Measurements from ENCODE around the gene TPRG1L.

Gene TPRG1L

DNA sequence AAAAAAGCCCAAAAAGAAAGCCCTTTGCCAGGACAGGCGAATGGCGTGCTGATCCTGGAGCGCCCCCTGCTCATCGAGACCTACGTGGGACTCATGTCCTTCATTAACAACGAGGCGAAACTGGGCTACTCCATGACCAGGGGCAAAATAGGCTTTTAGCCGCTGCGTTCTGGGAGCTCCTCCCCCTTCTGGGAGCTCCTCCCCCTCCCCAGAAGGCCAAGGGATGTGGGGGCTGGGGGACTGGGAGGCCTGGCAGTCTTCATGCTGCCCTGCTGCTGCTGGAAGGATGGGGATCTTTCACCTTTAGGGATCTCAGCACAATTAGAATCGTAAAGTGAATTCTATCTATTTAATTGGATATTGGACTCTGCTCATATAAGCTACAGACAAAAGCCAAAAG lies 3.6 kb downstream of the TPRG1L start:
- no peak for DNase-seq (ENCODE audit: low read depth in 2 of 2)

DNA sequence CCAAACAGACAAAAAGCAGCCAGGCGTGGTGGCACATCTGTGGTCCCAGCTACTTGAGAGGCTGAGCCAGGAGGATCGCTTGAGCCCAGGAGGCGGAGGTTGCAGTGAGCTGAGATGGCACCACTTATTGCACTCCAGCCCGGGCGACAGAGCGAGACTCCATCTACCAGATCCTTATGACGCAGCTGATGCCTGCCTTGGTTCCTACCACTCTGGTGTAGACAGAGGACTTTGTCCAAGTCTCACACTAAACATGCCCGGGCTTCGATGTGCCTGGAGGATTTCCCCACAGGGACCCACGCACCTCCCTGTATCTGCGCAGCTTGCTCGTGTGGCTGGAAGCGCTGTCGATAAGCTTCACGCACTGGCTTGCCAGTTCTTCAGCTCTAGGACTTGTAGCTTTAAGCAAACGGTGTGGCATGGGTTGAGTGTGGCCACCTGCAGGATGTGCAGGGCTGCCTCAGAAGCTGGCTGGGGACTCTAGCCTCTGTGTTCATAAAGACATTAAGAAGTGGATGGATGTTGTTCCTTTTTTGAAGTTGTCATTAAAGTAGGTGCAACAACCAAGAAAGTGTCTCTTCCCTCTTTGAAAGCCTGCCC lies 4.8 kb downstream of the TPRG1L start:
- no peak for DNase-seq (ENCODE audit: low read depth in 2 of 2)

DNA sequence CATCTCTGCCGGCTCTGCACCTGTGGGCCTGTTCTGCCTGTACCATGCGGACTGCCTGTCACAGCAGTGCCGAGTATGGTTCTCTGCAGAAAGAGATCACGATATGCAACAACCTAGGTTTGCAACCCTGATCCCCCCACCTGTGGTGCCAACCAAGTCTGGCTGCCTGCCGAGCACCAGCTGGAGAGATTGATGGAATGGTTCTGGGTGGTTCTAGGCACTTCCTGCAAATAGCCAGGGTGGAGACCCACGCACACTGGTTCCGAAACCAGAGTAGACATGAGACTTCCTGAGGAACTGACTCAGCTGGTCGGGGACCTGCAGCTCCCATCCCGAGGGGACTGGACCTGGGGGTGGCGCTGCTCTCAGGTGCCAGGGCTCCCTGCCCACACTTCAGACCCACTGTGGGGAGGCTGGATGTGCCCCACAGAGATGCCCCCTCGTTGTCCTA lies 5.4 kb downstream of the TPRG1L start:
- no peak for DNase-seq (ENCODE audit: low read depth in 2 of 2)

DNA sequence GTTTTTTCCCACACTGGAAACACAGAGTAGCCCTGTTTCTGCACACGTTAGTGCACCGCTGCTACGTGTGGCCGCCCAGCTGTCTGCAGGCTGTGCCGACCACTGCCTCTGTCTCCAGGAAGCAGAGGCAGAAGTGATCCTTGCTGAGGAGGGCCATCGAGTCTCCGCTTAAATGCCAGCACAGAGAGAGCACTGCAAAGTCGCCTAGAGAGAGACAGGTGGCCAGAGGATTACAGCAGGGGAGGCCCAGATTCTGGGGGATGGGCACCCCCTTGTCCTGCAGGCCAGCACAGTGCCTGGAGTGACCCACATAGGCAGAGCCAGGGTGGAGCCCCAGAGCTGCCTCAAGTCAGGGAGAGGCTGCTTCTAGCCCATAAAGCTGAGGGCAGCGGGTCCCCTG lies 6.1 kb downstream of the TPRG1L start:
- no peak for DNase-seq (ENCODE audit: low read depth in 2 of 2)

DNA sequence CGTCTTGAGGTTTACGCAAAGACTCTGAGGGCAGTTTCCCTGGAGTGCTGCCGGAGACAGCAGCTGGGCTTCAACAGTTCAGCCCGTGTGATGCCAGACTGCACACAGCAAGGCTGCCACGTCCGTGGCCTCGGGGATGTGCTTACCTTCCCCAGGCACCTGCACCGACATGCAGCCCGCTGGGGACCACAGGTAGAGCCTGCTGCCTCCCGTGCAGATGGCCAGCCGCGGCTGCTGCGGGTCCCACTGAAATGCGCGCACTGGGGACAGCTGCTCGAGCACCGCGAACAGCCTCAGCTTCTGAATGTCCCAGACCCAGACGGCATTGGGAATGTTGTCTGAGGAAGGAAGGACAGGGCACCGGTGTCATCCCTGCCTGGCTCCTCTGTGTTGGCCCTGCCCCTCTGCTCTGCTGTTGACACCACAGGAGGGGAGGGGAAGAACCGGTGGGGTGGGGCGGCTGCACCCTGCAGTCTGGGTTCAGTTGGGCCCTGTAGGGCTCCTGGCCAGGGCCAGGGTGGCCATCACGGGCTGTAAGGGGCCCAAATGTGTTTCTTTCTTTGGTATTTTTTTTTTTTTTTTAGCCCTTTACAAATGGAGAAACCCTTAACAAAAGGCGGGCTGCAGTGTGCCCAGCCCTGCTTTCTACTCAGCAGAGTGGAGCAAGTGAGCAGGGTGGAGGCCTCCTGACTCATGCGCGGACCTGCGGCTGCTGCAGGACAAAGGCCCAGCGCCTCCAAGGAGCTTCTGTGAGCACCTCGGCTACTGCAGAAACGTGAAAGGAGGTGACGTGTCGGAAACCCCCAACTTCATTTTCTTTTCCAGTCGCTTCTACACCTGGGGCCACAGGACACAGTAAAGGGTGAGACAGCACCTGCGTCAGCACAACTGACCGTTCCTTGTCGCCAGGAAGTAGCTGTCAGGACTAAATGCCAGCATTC lies 6.8 kb downstream of the TPRG1L start:
- no peak for DNase-seq (ENCODE audit: low read depth in 2 of 2)

DNA sequence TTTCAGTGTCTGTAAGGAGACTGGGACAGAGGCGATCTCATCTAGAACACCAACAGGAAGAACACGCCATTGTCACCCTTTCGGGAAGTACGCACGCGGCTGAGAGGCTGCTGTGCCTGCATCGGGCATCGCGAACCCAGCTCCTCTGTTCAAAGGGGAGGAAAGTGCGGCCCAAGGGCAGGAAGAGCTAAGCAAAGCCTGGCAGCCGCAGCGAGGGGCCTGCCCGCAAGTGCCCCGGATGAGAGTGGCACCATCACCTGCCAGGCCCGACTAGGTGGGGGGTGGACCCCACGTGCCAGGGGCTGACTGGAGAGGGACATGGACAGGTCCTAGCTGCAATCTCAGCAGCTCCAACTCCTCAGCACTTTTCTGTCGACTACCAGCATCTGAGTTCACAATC lies 7.5 kb downstream of the TPRG1L start:
- no peak for DNase-seq (ENCODE audit: low read depth in 2 of 2)

DNA sequence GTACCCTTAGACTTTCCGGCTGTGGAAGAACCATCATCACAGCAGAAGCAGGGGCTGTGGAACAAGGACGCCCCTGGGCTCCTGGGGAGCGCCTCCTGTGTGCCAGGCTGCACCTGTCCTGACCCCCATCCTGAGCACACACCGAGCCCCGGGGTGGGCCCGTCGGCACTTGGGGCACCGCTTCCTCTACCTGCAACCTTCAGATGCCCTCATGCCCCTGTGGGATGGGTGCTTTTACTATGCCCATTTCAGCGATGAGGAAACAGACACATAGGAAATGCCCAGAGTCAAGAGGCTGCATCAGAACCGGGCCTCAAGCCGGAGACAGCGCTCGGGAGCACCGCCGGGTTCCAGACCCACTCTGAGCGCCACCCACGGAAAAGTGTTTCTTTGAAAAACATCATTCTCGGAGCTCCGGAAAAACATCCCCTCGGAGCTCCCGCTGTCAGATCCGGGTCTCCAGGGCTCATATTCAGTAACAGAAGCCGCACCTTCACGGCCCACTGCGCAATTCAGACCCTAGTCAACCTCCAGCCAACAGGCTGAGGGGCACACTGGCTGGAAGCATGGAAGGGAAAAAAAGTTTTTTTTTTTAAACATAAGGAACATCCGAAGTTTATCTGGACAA lies 8.0 kb downstream of the TPRG1L start:
- no peak for DNase-seq (ENCODE audit: low read depth in 2 of 2)

DNA sequence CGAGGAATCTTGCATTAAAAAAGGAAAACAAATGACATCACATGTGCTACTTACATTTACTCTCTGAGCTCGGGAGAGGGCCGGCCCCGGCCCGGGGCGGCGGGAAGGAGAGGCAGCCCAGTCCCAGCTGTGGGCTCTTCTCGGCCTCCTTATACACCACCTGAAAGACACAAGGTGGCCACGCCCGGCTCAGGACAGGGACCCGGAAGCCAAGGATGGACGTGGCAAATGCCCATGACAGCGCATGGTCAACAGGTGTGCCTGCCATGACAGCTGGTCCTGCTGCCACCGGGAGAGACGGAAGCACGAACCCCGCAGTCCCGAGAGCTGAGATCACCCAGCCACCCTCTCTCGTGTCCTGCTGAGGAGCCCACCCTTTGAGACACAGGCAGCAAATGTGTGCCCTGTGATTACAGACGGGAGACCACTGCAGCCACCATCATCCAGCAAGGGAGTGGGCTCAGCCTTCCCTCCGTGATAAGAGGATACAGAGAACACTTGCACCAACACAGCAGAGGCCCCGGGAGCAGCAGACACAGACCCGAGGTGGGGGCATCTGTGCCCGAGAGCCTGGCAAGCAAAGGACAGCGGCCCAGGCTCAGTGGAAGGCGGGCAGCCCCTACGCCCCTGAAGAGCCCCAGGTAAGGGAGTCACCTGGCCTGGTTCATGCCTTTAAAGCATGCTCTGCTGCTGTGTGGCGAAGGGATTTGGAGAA lies 8.7 kb downstream of the TPRG1L start:
- no peak for DNase-seq (ENCODE audit: low read depth in 2 of 2)

DNA sequence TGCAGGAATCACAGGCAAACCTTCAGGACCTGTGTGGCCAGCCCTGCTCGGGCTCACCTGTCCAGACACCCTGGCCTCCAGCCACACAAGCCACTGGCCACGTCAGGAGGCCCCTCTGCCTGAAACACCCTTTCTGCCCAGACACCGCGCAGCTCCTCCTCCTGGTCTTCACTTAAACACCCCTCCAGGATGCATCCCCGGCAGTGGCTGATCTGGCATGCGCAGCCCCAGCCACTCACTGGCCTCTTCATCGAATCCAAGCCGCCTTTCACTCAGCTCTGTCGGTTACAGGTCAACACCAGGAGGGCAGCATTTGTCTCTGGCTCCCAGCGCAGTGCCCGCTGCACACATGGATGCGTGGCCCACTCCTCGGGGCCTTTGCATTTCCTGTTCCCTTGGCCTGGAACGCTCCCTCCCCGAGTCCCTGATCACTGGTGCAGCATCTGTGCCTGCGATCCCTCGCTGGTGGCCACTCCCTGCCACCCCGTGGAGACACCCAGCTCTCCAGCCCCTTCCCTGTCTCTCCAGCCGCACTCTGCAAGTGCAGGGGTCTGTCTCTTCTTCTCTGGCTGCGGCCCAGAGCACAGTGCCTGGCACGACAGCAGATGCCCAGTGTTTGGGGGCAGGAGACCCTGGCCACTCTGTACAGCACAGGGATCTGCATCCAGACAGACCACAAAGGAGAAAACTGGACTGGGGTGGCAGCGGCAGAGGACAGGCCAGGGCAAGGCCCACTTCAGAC lies 9.4 kb downstream of the TPRG1L start:
- DNase-seq (ENCODE audit: low read depth in 2 of 2) = no peak

DNA sequence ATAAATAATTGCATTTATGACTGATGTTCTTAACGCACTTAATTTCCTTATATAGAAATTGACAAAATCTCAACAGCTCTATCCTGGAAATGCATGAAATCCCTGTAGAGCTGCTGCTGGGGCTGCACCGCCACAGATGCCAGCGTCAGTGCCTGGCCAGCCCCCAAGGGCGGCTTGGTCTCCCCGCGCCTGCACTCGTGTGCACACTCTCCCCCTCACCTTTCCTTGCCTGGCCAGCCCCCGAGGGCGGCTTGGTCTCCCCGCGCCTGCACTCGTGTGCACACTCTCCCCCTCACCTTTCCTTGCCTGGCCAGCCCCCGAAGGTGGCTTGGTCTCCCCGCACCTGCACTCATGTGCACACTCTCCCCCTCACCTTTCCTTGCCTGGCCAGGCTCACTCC lies 11.3 kb downstream of the TPRG1L start:
- DNase-seq (ENCODE audit: low read depth in 2 of 2) = no peak

DNA sequence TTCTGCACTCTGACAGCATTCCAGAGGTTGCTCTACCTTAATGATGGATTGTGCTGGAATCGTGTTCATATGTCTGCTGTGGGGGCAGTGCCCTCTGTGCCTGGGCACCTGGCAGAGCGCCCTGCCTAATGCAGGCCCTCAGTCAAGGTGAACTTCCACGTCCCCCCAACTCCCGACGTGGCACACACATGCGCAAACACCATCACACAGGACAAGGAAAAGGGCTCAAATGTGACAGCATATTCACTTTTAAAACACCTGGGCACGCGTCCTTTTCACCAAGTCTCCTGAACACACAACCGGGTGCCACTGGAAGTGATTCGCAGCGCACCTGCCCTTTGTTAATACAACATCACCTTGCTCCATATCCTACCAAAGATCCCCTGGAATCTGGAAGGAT lies 11.7 kb downstream of the TPRG1L start:
- DNase-seq (ENCODE audit: low read depth in 2 of 2) = no peak

DNA sequence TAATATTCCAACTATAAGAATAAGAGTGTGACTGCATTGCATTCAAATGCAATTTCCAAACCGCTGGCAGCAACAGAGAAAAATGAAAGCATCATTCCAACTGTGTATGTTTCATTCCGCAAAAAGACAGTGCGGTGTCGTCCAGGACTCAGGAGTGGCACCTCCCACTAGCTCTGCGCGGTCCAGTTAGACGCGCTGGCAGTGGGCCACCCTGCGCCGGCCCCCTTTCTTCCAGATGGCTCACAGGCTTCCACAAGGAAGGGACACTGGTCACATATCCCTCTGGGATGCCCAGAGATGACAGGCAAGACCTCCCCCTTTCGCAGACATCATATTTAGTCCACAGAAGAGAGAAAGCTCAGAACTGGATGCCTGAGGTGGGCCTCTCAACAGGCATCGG lies 13.2 kb downstream of the TPRG1L start:
- no peak for DNase-seq (ENCODE audit: low read depth in 2 of 2)

DNA sequence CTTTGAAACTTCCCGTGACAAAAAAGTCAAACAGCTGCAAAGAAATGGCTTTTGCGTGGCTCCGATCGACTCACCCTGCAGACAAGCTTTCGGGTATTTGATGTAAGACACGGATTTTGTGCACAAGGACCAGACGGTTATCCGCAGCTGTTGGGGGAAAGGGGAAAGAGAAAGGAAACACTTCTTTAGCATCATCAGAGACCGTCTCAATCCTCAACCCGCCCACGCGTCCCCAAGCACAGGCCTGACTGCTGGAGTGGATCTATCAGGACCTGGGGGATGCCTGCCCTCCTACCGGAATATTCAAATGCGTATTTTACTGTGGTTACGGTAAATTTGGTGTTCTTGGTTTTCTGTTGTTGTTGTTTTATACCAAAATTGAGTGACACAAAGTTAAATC lies 13.9 kb downstream of the TPRG1L start:
- DNase-seq (ENCODE audit: low read depth in 2 of 2) = no peak

DNA sequence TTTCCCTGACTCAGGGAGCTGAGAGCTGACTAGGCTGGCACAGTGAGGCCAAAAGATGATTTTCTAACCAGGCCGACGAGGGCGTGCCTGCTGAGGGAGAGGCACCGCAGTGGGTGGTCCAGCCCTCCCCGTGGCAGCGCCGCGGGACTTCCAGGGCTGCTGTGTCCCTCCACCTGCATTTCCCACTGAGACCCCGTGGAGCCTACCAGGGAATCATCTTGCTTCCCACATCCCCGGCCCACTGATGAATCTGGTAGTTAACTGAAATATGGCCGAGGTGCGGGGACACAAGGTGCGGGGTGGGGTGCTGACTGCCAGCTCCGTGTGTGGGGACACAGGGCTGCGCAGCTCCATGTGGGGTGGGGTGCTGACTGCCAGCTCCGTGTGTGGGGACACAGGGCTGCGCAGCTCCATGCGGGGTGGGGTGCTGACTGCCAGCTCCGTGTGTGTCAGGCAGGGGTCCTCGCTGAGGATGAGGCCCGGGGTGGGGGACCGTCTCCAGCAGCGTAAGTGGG lies 14.6 kb downstream of the TPRG1L start:
- no peak for DNase-seq (ENCODE audit: low read depth in 2 of 2)

DNA sequence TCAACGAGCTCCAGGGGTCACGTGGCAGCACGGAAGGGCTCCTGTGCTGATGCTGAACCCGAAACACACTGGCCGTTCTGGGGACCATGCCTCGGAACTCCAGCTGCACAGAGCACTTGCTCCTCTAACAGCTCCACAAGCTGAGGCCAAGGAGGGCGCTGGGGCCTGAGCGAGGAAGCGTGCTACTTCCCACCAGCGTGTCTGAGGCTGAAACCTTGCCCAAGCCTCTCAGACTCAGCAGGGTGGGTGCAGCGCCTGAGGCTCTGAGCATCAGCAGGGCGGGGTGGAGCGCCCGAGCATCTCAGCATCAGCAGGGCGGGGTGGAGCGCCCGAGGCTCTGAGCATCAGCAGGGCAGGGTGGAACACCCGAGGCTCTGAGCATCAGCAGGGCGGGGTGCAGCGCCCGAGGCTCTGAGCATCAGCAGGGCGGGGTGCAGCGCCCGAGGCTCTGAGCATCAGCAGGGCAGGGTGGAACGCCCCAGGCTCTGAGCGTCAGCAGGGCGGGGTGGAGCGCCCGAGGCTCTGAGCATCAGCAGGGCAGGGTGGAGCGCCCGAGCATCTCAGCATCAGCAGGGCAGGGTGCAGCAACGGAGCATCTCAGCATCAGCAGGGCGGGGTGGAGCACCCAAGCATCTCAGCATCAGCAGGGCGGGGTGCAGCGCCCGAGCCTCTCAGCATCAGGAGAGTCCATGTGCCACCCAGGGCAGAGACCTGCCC lies 15.5 kb downstream of the TPRG1L start:
- DNase-seq (ENCODE audit: low read depth in 2 of 2) = no peak

DNA sequence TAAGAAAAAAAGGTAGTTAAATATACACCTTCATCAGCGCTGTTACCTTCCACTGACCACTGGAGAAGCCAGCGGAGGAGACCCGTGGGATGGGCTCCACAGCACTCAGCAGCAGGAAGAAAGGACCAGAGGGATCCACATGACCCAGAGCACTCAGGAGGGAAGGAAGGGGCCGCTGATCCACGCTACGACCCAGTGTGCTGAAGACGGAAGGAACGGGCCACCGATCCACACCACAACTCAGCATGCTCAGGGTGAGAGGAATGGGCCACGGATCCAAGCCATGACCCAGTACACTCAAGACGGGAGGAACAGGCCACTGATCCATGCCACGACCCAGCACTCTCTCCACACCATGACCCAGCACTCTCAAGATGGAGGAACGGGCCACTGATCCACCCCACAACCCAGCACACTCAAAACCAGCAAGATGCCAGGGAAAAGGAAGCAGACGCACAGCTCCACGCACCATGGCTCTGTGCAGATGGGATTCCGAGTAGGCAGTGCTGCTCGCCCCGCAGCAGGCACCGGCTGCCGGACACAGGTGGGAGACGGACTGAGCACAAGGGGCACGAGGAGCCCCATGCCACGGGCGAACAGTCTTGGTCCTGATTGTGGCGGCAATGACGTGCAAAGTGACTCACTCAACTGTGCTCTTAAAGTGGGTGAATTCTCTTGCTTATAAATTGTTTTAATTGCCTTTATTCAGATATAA lies 16.4 kb downstream of the TPRG1L start:
- DNase-seq (ENCODE audit: low read depth in 2 of 2) = no peak

DNA sequence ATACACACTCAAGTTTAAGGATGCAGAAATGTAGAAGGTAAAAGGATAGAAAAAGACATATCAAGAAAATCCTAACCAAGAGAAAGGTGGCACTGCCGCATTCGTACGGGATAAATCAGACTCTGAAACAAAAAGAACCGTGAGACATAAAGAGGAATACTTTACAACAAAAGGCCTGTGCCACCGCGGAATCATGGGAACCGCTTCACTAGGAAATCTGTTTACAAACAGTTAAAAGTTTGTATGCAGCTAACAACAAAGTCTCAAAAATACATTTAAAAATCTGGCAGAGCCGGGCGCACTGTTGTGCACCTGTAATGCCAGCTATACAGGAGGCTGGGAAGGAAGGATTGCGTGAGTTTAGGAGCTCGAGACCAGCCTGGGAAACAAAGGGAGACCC lies 17.0 kb downstream of the TPRG1L start:
- no peak for DNase-seq (ENCODE audit: low read depth in 2 of 2)

DNA sequence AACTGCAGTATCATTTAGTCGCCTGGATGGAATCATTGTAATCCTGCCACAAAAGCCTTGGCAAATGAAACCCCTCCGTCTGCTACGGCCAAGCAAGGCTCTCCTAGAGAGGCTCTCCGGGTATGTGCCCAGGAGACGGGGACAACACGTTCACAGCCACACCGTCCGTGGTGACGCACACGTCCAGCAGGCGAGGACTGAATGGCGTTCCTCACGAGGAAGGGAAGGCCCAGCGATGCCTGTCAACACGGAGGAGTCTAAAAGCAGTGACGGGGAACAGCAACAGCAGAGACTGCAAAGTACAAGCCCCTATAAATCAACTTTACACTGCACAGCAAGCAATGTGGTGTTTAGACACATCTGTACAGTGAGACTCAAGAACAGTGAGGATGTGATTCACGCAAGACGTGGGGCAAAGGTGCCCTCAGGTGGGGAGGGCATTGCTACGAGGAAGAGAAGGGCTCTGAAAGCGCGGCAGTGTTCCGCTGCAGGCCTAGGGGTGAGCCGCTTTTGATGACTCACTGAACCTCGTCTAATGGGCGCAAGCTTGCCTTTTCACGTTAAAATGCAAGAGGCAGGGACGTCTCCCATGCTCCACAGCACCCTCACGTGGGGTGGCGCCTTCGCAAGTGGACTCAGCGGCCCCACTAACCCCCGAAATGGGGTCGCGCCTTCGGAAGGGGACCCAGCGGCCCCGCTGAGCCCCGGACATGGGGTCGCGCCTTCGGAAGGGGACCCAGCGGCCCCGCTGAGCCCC lies 18.3 kb downstream of the TPRG1L start:
- DNase-seq (ENCODE audit: low read depth in 2 of 2) = no peak

DNA sequence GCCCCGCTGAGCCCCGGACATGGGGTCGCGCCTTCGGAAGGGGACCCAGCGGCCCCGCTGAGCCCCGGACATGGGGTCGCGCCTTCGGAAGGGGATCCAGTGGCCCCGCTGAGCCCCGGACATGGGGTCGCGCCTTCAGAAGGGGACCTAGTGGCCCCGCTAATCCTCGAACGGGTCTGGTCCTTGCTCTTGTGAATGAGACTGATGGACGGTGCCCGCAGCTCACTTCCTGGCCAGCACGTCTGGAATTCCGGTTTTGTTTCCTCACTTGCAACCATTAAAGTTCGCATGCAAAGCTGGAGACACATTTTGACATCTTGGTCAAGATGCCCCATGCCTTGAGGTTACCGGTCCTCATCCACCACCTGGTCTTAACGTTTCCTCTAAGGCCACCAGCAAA lies 19.5 kb downstream of the TPRG1L start:
- no peak for DNase-seq (ENCODE audit: low read depth in 2 of 2)
